B cell (primary cell): ENCODE data around the gene UNC13D. TPM values are rescaled to one million over a fixed set of nuclear protein-coding genes. Genes with fewer than 3 reads are reported as not detected.

Experiments used
- ATAC-seq: fragments of 200-7000 bp; cut with Tn5 transposase; one replicate; pipeline ENCODE4 v1.10.0; 2021; ENCODE audit warnings: low read depth, mild to moderate bottlenecking, moderate number of reproducible peaks, moderate library complexity
- CTCF ChIA-PET: fragments of 350-600 bp; sonication (Branson Sonifier 250); formaldehyde crosslinking; loops from one replicate; lab custom pipeline; 2021; ENCODE audit warnings: antibody characterized with exemption, inconsistent platforms; lab: Charles Lee
- POLR2A ChIA-PET: fragments of 350-600 bp; sonication (Branson Sonifier 250); formaldehyde crosslinking; loops from one replicate; lab custom pipeline; 2021; ENCODE audit warnings: antibody characterized with exemption; lab: Charles Lee
- DNase-seq: peaks from one replicate; pipeline ENCODE4 v3.0.0; 2013
- H2AFZ ChIP-seq: 2 replicates; pipeline ENCODE4 v1.6.1; 2012; ENCODE audit warnings: mild to moderate bottlenecking, low read depth, low read length; ENCODE audit not compliant: insufficient read depth, poor library complexity, severe bottlenecking
- H3K27ac ChIP-seq, 2 donors: 1 replicate in 1 of 2; 2 replicates in 1 of 2; pipeline ENCODE4 v1.5.1; 2012 to 2013; ENCODE audit warnings: low read length in 2 of 2, mild to moderate bottlenecking in 2 of 2, moderate library complexity in 1 of 2
- H3K27me3 ChIP-seq, 4 experiments: fragments of 200-600 bp in 1 of 4; sonication (generic) in 1 of 4; replicated peaks in 1 of 4; 1 replicate in 2 of 4; 2 replicates in 2 of 4; pipeline versions ENCODE4 v1.6.1 to v1.7.0; 2013 to 2016; ENCODE audit warnings: low read length in 3 of 4, mild to moderate bottlenecking in 2 of 4, mixed read lengths in 1 of 4, moderate library complexity in 1 of 4; ENCODE audit not compliant: insufficient read depth in 4 of 4, control insufficient read depth in 3 of 4; ENCODE audit errors: control extremely low read depth in 1 of 4
- H3K36me3 ChIP-seq, 2 experiments: replicated peaks in 1 of 2; 1 replicate in 1 of 2; 2 replicates in 1 of 2; pipeline versions ENCODE4 v1.6.1 to v1.7.1; 2013; ENCODE audit warnings: low read length in 1 of 2; ENCODE audit not compliant: insufficient read depth in 2 of 2, control insufficient read depth in 1 of 2; ENCODE audit errors: control extremely low read depth in 1 of 2, extremely low read depth in 1 of 2
- H3K4me1 ChIP-seq, 2 donors: fragments of 200-600 bp in 1 of 2; sonication (generic) in 1 of 2; 1 replicate in 1 of 2; 2 replicates in 1 of 2; pipeline versions ENCODE4 v1.5.1 to v1.6.1; 2013 to 2017; ENCODE audit warnings: low read length in 2 of 2; ENCODE audit not compliant: control insufficient read depth in 2 of 2, insufficient read depth in 2 of 2
- H3K4me2 ChIP-seq: replicated peaks from 2 replicates; pipeline ENCODE3; 2012; ENCODE audit warnings: mild to moderate bottlenecking, low read depth, low read length; ENCODE audit not compliant: poor library complexity, severe bottlenecking
- H3K4me3 ChIP-seq, 5 experiments: fragments of 200-600 bp in 1 of 5; sonication (generic) in 1 of 5; 1 replicate in 3 of 5; 2 replicates in 2 of 5; pipeline versions ENCODE4 v1.5.1 to v1.7.0; 2011 to 2016; ENCODE audit warnings: low read length in 4 of 5, mild to moderate bottlenecking in 4 of 5, low read depth in 2 of 5, control low read depth in 1 of 5, moderate library complexity in 1 of 5; ENCODE audit not compliant: insufficient read depth in 1 of 5; ENCODE audit errors: control extremely low read depth in 1 of 5, extremely low read depth in 1 of 5
- H3K79me2 ChIP-seq: fragments of 200-600 bp; sonication (generic); one replicate; pipeline ENCODE4 v1.6.0; 2016; ENCODE audit warnings: low read length; ENCODE audit not compliant: control insufficient read depth, insufficient read depth
- H3K9ac ChIP-seq: fragments of 200-600 bp; sonication (generic); 2 replicates; pipeline ENCODE4 v1.6.1; 2017; ENCODE audit warnings: mild to moderate bottlenecking, low read length, moderate library complexity
- H3K9me3 ChIP-seq, 3 donors: one replicate each; pipeline versions ENCODE4 v1.6.1 to v1.7.1; 2013; ENCODE audit warnings: low read length in 2 of 3; ENCODE audit not compliant: control insufficient read depth in 2 of 3, insufficient read depth in 1 of 3; ENCODE audit errors: control extremely low read depth in 1 of 3
- H4K20me1 ChIP-seq: 2 replicates; pipeline ENCODE4 v1.6.0; 2012; ENCODE audit warnings: mild to moderate bottlenecking, low read length; ENCODE audit not compliant: insufficient read depth, control insufficient read depth, poor library complexity, severe bottlenecking
- H3K27ac Mint-ChIP-seq: one replicate; pipeline ENCODE4 v1.8.0; 2021; ENCODE audit warnings: mixed read lengths
- H3K27me3 Mint-ChIP-seq: one replicate; pipeline ENCODE4 v1.8.0; 2021; ENCODE audit warnings: mixed read lengths
- H3K4me1 Mint-ChIP-seq: one replicate; pipeline ENCODE4 v1.8.0; 2021; ENCODE audit warnings: mixed read lengths
- H3K4me3 Mint-ChIP-seq: one replicate; pipeline ENCODE4 v1.8.0; 2021; ENCODE audit warnings: mixed read lengths
- H3K9me3 Mint-ChIP-seq: one replicate; pipeline ENCODE4 v1.8.0; 2022; ENCODE audit warnings: mixed read lengths; ENCODE audit not compliant: insufficient read depth
- CTCF ChIP-seq: fragments of 200-600 bp; IDR thresholded peaks from one replicate; pipeline ENCODE4 v1.8.0; 2022; ENCODE audit warnings: antibody characterized with exemption, mild to moderate bottlenecking
- EZH2 ChIP-seq: IDR thresholded peaks from 2 replicates; pipeline ENCODE4 v1.6.1; 2012; ENCODE audit warnings: borderline replicate concordance, low read depth, mild to moderate bottlenecking, moderate library complexity, low read length; ENCODE audit not compliant: insufficient read depth, poor library complexity, severe bottlenecking
- WGBS: methylation state at CpG from one replicate; pipeline ENCODE4 v1.1.5; 2013; ENCODE audit warnings: missing lambda C conversion rate; ENCODE audit not compliant: insufficient coverage; 5-methylcytosine and 5-hydroxymethylcytosine counted together
- intact Hi-C: fragments of 100-400 bp; cut with micrococcal nuclease; formaldehyde crosslinking; loops from one replicate; pipeline ENCODE4 v1.10.0; 2022
- polyA plus RNA-seq: library from polyadenylated mRNA; depleted of rRNA; stranded (reverse); fragments of >200 nt; gene quantifications from 2 replicates; pipeline ENCODE4 v1.2.3, GENCODE V29; 2012
- total RNA-seq, 2 donors: library from RNA; stranded (reverse); fragments of 120-200 nt in 1 of 2; gene quantifications; 1 replicate in 1 of 2; 2 replicates in 1 of 2; pipeline versions ENCODE4 v1.2.3 to v1.2.4, GENCODE V29; 2013 to 2022

Gene UNC13D
- total and polyA plus RNA-seq, 2 donors (not counting 1 experiment from before 2014, with no cell fraction given) = 101 to 107 TPM

- no peaks in the 10 kb centered on the region for H3K9me3 Mint-ChIP-seq
- no peaks in the 10 kb centered on the region for H3K9me3 ChIP-seq
- ChIA-PET POLR2A (interaction anchor here (0.8 kb wide), 1 partner anchor 126 kb away, joined by 14 read pairs; no protein-coding TSS in a partner anchor), CTCF (interaction anchor here (0.7 to 6.8 kb wide), 8 partner anchors 9 to 79 kb away, joined by 3 to 83 read pairs (median 4); partner anchors contain the start of gene GALK1)
- no peak for TF ChIP-seq CTCF
- TF ChIP-seq EZH2 = no peak
- H3K27me3 ChIP-seq = no peaks in the 10 kb centered on the region
- H3K36me3 ChIP-seq = peaks cover 0 to 54% of the 10 kb centered on the region in 2 experiments
- ATAC-seq (no peak), DNase-seq (no peak)
- peaks cover 27% of the 10 kb centered on the region for H3K4me1 Mint-ChIP-seq
- no peaks in the 10 kb centered on the region for H3K79me2 ChIP-seq
- H3K4me2 ChIP-seq = no peak overlapping the region
- H3K4me3 Mint-ChIP-seq = no peak overlapping the region
- H3K4me1 ChIP-seq = peaks cover 12 to 21% of the 10 kb centered on the region in 2 donors
- H3K4me3 ChIP-seq = no peak overlapping the region
- H3K27me3 Mint-ChIP-seq = no peaks in the 10 kb centered on the region
- no peak overlapping the region for H3K27ac Mint-ChIP-seq
- intact Hi-C loops = no loop called here
- H3K9ac ChIP-seq = no peak overlapping the region
- no peak overlapping the region for H3K27ac ChIP-seq
- H4K20me1 ChIP-seq = no peaks in the 10 kb centered on the region
- H2AFZ ChIP-seq = no peak overlapping the region
- 94% methylated on average over 5 of the region's 15 CpGs for WGBS
Measured at GRCh38 chr17:75831032-75831571, 13.1 kb downstream of the UNC13D start.
